H9 (cell line): ENCODE measurements around the gene SCARB2. TPM values are rescaled to one million over a fixed set of nuclear protein-coding genes. Genes with fewer than 3 reads are reported as not detected.

Experiments used
- DNase-seq: peaks from one replicate; pipeline ENCODE4 v3.0.0-alpha.2; 2017
- H2AFZ ChIP-seq: one replicate; pipeline ENCODE4 v1.6.1; 2013; ENCODE audit warnings: mild to moderate bottlenecking, low read length, control low read depth, moderate library complexity
- H2AK5ac ChIP-seq: 2 replicates; pipeline ENCODE4 v1.6.1; 2013; ENCODE audit warnings: low read length, control low read depth, mixed read lengths; ENCODE audit not compliant: insufficient read length
- H2BK120ac ChIP-seq: one replicate; pipeline ENCODE4 v1.6.1; 2013; ENCODE audit warnings: low read depth, mild to moderate bottlenecking, low read length, control low read depth, inconsistent platforms; ENCODE audit not compliant: poor library complexity, severe bottlenecking
- H2BK12ac ChIP-seq: 2 replicates; pipeline ENCODE4 v1.6.1; 2013; ENCODE audit warnings: low read length, control low read depth, mixed read lengths, low read depth; ENCODE audit not compliant: insufficient read length
- H2BK15ac ChIP-seq: 2 replicates; pipeline ENCODE4 v1.6.1; 2013; ENCODE audit warnings: low read depth, low read length, control low read depth
- H2BK20ac ChIP-seq: one replicate; pipeline ENCODE4 v1.6.1; 2013; ENCODE audit warnings: low read depth, mild to moderate bottlenecking, low read length, control low read depth, inconsistent platforms; ENCODE audit not compliant: poor library complexity, severe bottlenecking
- H2BK5ac ChIP-seq: 2 replicates; pipeline ENCODE4 v1.6.1; 2013; ENCODE audit warnings: low read length, control low read depth, mixed read lengths; ENCODE audit not compliant: insufficient read length
- H3K14ac ChIP-seq: 2 replicates; pipeline ENCODE4 v1.6.1; 2013; ENCODE audit warnings: low read length, control low read depth; ENCODE audit not compliant: insufficient read depth
- H3K18ac ChIP-seq: 2 replicates; pipeline ENCODE4 v1.6.1; 2013; ENCODE audit warnings: low read depth, mild to moderate bottlenecking, mixed read lengths, low read length, control low read depth; ENCODE audit not compliant: insufficient read length
- H3K23ac ChIP-seq: 2 replicates; pipeline ENCODE4 v1.6.1; 2013; ENCODE audit warnings: low read length, control low read depth, mixed read lengths, low read depth; ENCODE audit not compliant: insufficient read length
- H3K23me2 ChIP-seq: 2 replicates; pipeline ENCODE4 v1.6.1; 2013; ENCODE audit warnings: low read depth, mild to moderate bottlenecking, mixed read lengths, low read length, control low read depth; ENCODE audit not compliant: insufficient read length, poor library complexity, severe bottlenecking
- H3K27ac ChIP-seq: 2 replicates; pipeline ENCODE4 v1.5.1; 2013; ENCODE audit warnings: low read length, control low read depth, mixed read lengths, low read depth; ENCODE audit not compliant: insufficient read length
- H3K27me3 ChIP-seq: 2 replicates; pipeline ENCODE4 v1.6.1; 2013; ENCODE audit warnings: low read length, control low read depth, inconsistent platforms; ENCODE audit not compliant: insufficient read depth
- H3K4ac ChIP-seq: 2 replicates; pipeline ENCODE4 v1.6.1; 2013; ENCODE audit warnings: low read depth, mild to moderate bottlenecking, control low read depth, inconsistent platforms, low read length, moderate library complexity
- H3K4me1 ChIP-seq: 2 replicates; pipeline ENCODE4 v1.6.1; 2013; ENCODE audit warnings: low read length, control low read depth, inconsistent platforms; ENCODE audit not compliant: insufficient read depth
- H3K4me2 ChIP-seq: 2 replicates; pipeline ENCODE4 v1.6.1; 2013; ENCODE audit warnings: low read length, control low read depth, mixed read lengths; ENCODE audit not compliant: insufficient read length, insufficient read depth
- H3K56ac ChIP-seq: 2 replicates; pipeline ENCODE4 v1.6.1; 2013; ENCODE audit warnings: low read depth, mild to moderate bottlenecking, mixed read lengths, low read length, control low read depth; ENCODE audit not compliant: insufficient read length
- H3K79me1 ChIP-seq: 2 replicates; pipeline ENCODE4 v1.6.1; 2013; ENCODE audit warnings: low read depth, mild to moderate bottlenecking, moderate library complexity, low read length, control low read depth, inconsistent platforms; ENCODE audit not compliant: insufficient read depth, poor library complexity, severe bottlenecking
- H3K79me2 ChIP-seq: 2 replicates; pipeline ENCODE4 v1.6.1; 2013; ENCODE audit warnings: low read length, control low read depth, inconsistent platforms; ENCODE audit not compliant: insufficient read depth
- H3K9ac ChIP-seq: 2 replicates; pipeline ENCODE4 v1.6.1; 2013; ENCODE audit warnings: low read length, control low read depth, mixed read lengths; ENCODE audit not compliant: insufficient read length; ENCODE audit errors: extremely low read depth
- H3K9me3 ChIP-seq: one replicate; pipeline ENCODE4 v1.6.1; 2013; ENCODE audit warnings: low read depth, low read length, inconsistent platforms; ENCODE audit not compliant: control insufficient read depth
- H3T11ph ChIP-seq: one replicate; pipeline ENCODE4 v1.6.1; 2013; ENCODE audit warnings: mild to moderate bottlenecking, low read length, control low read depth, inconsistent platforms
- H4K20me1 ChIP-seq: one replicate; pipeline ENCODE4 v1.6.1; 2013; ENCODE audit not compliant: control insufficient read depth, insufficient read length, insufficient read depth
- H4K5ac ChIP-seq: 2 replicates; pipeline ENCODE4 v1.6.1; 2013; ENCODE audit warnings: low read depth, mild to moderate bottlenecking, mixed read lengths, low read length, control low read depth; ENCODE audit not compliant: insufficient read length
- H4K8ac ChIP-seq: replicated peaks from 2 replicates; pipeline ENCODE4 v1.6.1; 2013; ENCODE audit warnings: low read length, control low read depth, mixed read lengths, low read depth; ENCODE audit not compliant: insufficient read length
- H4K91ac ChIP-seq: 2 replicates; pipeline ENCODE4 v1.6.1; 2013; ENCODE audit warnings: low read depth, mild to moderate bottlenecking, moderate library complexity, mixed read lengths, low read length, control low read depth; ENCODE audit not compliant: insufficient read length
- H3K27ac Mint-ChIP-seq, 3 experiments: 2 replicates in 2 of 3; 3 replicates in 1 of 3; pipeline ENCODE4 v1.8.0; 2020 to 2021; ENCODE audit warnings: mixed read lengths in 3 of 3, mild to moderate bottlenecking in 1 of 3, moderate library complexity in 1 of 3
- H3K27me3 Mint-ChIP-seq: 2 replicates; pipeline ENCODE4 v1.8.0; 2021; ENCODE audit warnings: low read depth, mild to moderate bottlenecking, moderate library complexity, mixed read lengths
- H3K36me3 Mint-ChIP-seq, 3 experiments: 2 replicates in 2 of 3; 3 replicates in 1 of 3; pipeline ENCODE4 v1.8.0; 2020 to 2021; ENCODE audit warnings: low read depth in 3 of 3, mixed read lengths in 3 of 3; ENCODE audit not compliant: insufficient read depth in 1 of 3
- H3K4me1 Mint-ChIP-seq, 2 experiments: 2 replicates each; pipeline ENCODE4 v1.8.0; 2020; ENCODE audit warnings: mixed read lengths in 2 of 2
- H3K4me3 Mint-ChIP-seq, 2 experiments: 2 replicates in 1 of 2; 3 replicates in 1 of 2; pipeline ENCODE4 v1.8.0; 2020 to 2021; ENCODE audit warnings: mild to moderate bottlenecking in 2 of 2, mixed read lengths in 2 of 2, moderate library complexity in 1 of 2
- H3K9me3 Mint-ChIP-seq, 2 experiments: 2 replicates in 1 of 2; 3 replicates in 1 of 2; pipeline ENCODE4 v1.8.0; 2020; ENCODE audit warnings: mild to moderate bottlenecking in 2 of 2, mixed read lengths in 2 of 2, moderate library complexity in 1 of 2
- CTCF ChIP-seq: fragments of 200-600 bp; sonication (generic); conservative IDR thresholded peaks from 3 replicates; pipeline ENCODE4 v1.8.0; 2021; ENCODE audit warnings: antibody characterized with exemption, mild to moderate bottlenecking
- WGBS: extraction: QIAGEN DNeasy Blood & Tissue Kit; methylation state at CpG from one replicate; pipeline ENCODE4 v1.1.7; 2013; ENCODE audit warnings: missing lambda C conversion rate, low lambda C conversion rate, mixed read lengths; ENCODE audit not compliant: insufficient read length; ENCODE audit errors: extremely low coverage; 5-methylcytosine and 5-hydroxymethylcytosine counted together
- total RNA-seq: library from RNA; stranded (reverse); gene quantifications from 2 replicates; pipeline ENCODE4 v1.2.1, GENCODE V29; 2021

Gene SCARB2
- total RNA-seq, 1 experiment from 2014 or later = 36.4 TPM

GRCh38 chr4:76178296-76178695, 35.3 kb downstream of the SCARB2 start:
- H2AFZ ChIP-seq = no peak overlapping the region
- H2BK5ac ChIP-seq = no peak overlapping the region
- no peak overlapping the region for H3K4ac ChIP-seq
- H3K79me2 ChIP-seq = no peaks in the 10 kb centered on the region
- no peak overlapping the region for H4K8ac ChIP-seq
- no peaks in the 10 kb centered on the region for H3K9me3 ChIP-seq
- Mint-ChIP-seq H3K9me3 (no peaks in the 10 kb centered on the region), H3K36me3 (peaks cover 3 to 17% (median 16%) of the 10 kb centered on the region in 3 experiments; a peak in 4 of 7 replicates), H3K4me1 (no peaks in the 10 kb centered on the region), H3K4me3 (no peak overlapping the region), H3K27ac (no peak overlapping the region), H3K27me3 (no peaks in the 10 kb centered on the region)
- H3K4me1 ChIP-seq = no peaks in the 10 kb centered on the region
- no peak overlapping the region for H3K18ac ChIP-seq
- no peak overlapping the region for H3K27ac ChIP-seq
- no peak overlapping the region for H2BK120ac ChIP-seq
- no peak for DNase-seq
- H3K23me2 ChIP-seq = no peaks in the 10 kb centered on the region
- H3K23ac ChIP-seq = no peak overlapping the region
- H4K20me1 ChIP-seq = no peaks in the 10 kb centered on the region
- H3T11ph ChIP-seq = no peak overlapping the region
- no peak for TF ChIP-seq CTCF
- H3K9ac ChIP-seq = no peak overlapping the region
- H3K56ac ChIP-seq = no peak overlapping the region
- no peak overlapping the region for H4K5ac ChIP-seq
- no peak overlapping the region for H3K14ac ChIP-seq
- no peak overlapping the region for H2AK5ac ChIP-seq
- no peak overlapping the region for H2BK12ac ChIP-seq
- no peak overlapping the region for H3K4me2 ChIP-seq
- H4K91ac ChIP-seq = no peak overlapping the region
- no CpG with 5 or more reads among the region's 2 CpGs for WGBS
- no peaks in the 10 kb centered on the region for H3K27me3 ChIP-seq
- no peak overlapping the region for H2BK20ac ChIP-seq
- H3K79me1 ChIP-seq = no peaks in the 10 kb centered on the region
- H2BK15ac ChIP-seq = no peak overlapping the region
